Activated T-cell treated with anti-CD3 and anti-CD28 coated beads, Interleukin-2, amount 50 U/mL, for 4 hours (primary cell): Measurements from ENCODE around the gene MPEG1. TPM values are rescaled to one million over a fixed set of nuclear protein-coding genes. Genes with fewer than 3 reads are reported as not detected.
A peak's percentile ranks its signal among the peaks of the same experiment; 100 is the strongest.

Experiments
- ATAC-seq, 2 donors: fragments of 200-7000 bp; cut with Tn5 transposase; one replicate each; pipeline ENCODE4 v1.10.0; 2021
- DNase-seq: peaks from one replicate; pipeline ENCODE4 v3.0.0-alpha.2; 2020
- H3K27me3 Mint-ChIP-seq: one replicate; pipeline ENCODE4 v1.8.0; 2021; ENCODE audit warnings: low read depth, mixed read lengths
- H3K36me3 Mint-ChIP-seq: one replicate; pipeline ENCODE4 v1.8.0; 2022; ENCODE audit warnings: mixed read lengths; ENCODE audit not compliant: insufficient read depth
- H3K4me1 Mint-ChIP-seq: one replicate; pipeline ENCODE4 v1.8.0; 2021; ENCODE audit warnings: low read depth, mixed read lengths
- H3K4me3 Mint-ChIP-seq: one replicate; pipeline ENCODE4 v1.8.0; 2021; ENCODE audit warnings: mild to moderate bottlenecking, moderate library complexity, mixed read lengths
- H3K9me3 Mint-ChIP-seq: one replicate; pipeline ENCODE4 v1.8.0; 2021; ENCODE audit warnings: mixed read lengths
- total RNA-seq, 3 donors: library from RNA; stranded (reverse); gene quantifications; one replicate each; pipeline ENCODE4 v1.2.1, GENCODE V29; 2021

The MPEG1 gene
- total RNA-seq, 3 donors from 2014 or later, result 0.18 to 0.52 (median 0.18) TPM

- no peak overlapping the region for H3K4me3 Mint-ChIP-seq
- no peaks in the 10 kb centered on the region for H3K36me3 Mint-ChIP-seq
- peaks cover 38% of the 10 kb centered on the region for H3K4me1 Mint-ChIP-seq
- peaks cover 7% of the 10 kb centered on the region for H3K27me3 Mint-ChIP-seq
- H3K9me3 Mint-ChIP-seq, result no peaks in the 10 kb centered on the region
- no peak for DNase-seq
- no peak for ATAC-seq
These were observed 6.1 kb downstream of the MPEG1 start for GRCh38 chr11:59206635-59207034.

GRCh38 chr11:59205648-59206047, 7.1 kb downstream of the MPEG1 start:
- H3K9me3 Mint-ChIP-seq, result no peaks in the 10 kb centered on the region
- H3K4me3 Mint-ChIP-seq, result no peak overlapping the region
- DNase-seq (no peak), ATAC-seq (no peak)
- H3K4me1 Mint-ChIP-seq, result peaks cover 41% of the 10 kb centered on the region
- H3K27me3 Mint-ChIP-seq, result peaks cover 3% of the 10 kb centered on the region
- H3K36me3 Mint-ChIP-seq, result no peaks in the 10 kb centered on the region

GRCh38 chr11:59204746-59205145, 8.0 kb downstream of the MPEG1 start:
- peaks cover 3% of the 10 kb centered on the region for H3K27me3 Mint-ChIP-seq
- H3K4me3 Mint-ChIP-seq, result no peak overlapping the region
- DNase-seq (no peak), ATAC-seq (no peak)
- H3K4me1 Mint-ChIP-seq, result peaks cover 49% of the 10 kb centered on the region
- no peaks in the 10 kb centered on the region for H3K9me3 Mint-ChIP-seq
- no peaks in the 10 kb centered on the region for H3K36me3 Mint-ChIP-seq

GRCh38 chr11:59201353-59201752, 11.4 kb downstream of the MPEG1 start:
- Mint-ChIP-seq H3K4me1 (peaks cover 24% of the 10 kb centered on the region), H3K4me3 (no peak overlapping the region), H3K27me3 (no peaks in the 10 kb centered on the region), H3K9me3 (no peaks in the 10 kb centered on the region), H3K36me3 (no peaks in the 10 kb centered on the region)
- ATAC-seq (no peak), DNase-seq (no peak)

GRCh38 chr11:59200423-59200746, 12.3 kb downstream of the MPEG1 start:
- Mint-ChIP-seq H3K9me3 (no peaks in the 10 kb centered on the region), H3K27me3 (no peaks in the 10 kb centered on the region), H3K36me3 (peaks cover 2% of the 10 kb centered on the region), H3K4me3 (no peak overlapping the region), H3K4me1 (peaks cover 24% of the 10 kb centered on the region)
- ATAC-seq (peak in 1 of 2 donors; percentile 64), DNase-seq (no peak)

- Mint-ChIP-seq H3K36me3 (peaks cover 3% of the 10 kb centered on the region), H3K4me1 (peaks cover 23% of the 10 kb centered on the region), H3K27me3 (no peaks in the 10 kb centered on the region), H3K4me3 (no peak overlapping the region), H3K9me3 (no peaks in the 10 kb centered on the region)
- no peak for DNase-seq
- ATAC-seq, result peak; percentile 92 to 95
These were observed 12.9 kb downstream of the MPEG1 start for GRCh38 chr11:59199546-59200422.

GRCh38 chr11:59198726-59199125, 14.0 kb downstream of the MPEG1 start:
- Mint-ChIP-seq H3K27me3 (no peaks in the 10 kb centered on the region), H3K4me3 (no peak overlapping the region), H3K36me3 (peaks cover 3% of the 10 kb centered on the region), H3K4me1 (peaks cover 21% of the 10 kb centered on the region), H3K9me3 (no peaks in the 10 kb centered on the region)
- DNase-seq, result no peak
- ATAC-seq, result no peak

GRCh38 chr11:59197991-59198390, 14.7 kb downstream of the MPEG1 start:
- no peaks in the 10 kb centered on the region for H3K27me3 Mint-ChIP-seq
- ATAC-seq, result no peak
- H3K4me1 Mint-ChIP-seq, result peaks cover 21% of the 10 kb centered on the region
- no peak for DNase-seq
- no peaks in the 10 kb centered on the region for H3K9me3 Mint-ChIP-seq
- H3K36me3 Mint-ChIP-seq, result peaks cover 3% of the 10 kb centered on the region
- H3K4me3 Mint-ChIP-seq, result no peak overlapping the region

- DNase-seq, result no peak
- Mint-ChIP-seq H3K4me1 (peaks cover 20% of the 10 kb centered on the region), H3K27me3 (no peaks in the 10 kb centered on the region), H3K36me3 (peaks cover 3% of the 10 kb centered on the region), H3K4me3 (no peak overlapping the region), H3K9me3 (no peaks in the 10 kb centered on the region)
- ATAC-seq, result no peak
These were observed 15.9 kb downstream of the MPEG1 start for GRCh38 chr11:59196777-59197176.

- no peak for ATAC-seq
These were observed 17.1 kb downstream of the MPEG1 start for GRCh38 chr11:59195586-59195985.

GRCh38 chr11:59193587-59194130, 19.1 kb downstream of the MPEG1 start:
- H3K4me1 Mint-ChIP-seq, result peaks cover 4% of the 10 kb centered on the region
- DNase-seq (no peak), ATAC-seq (no peak)
- H3K9me3 Mint-ChIP-seq, result no peaks in the 10 kb centered on the region
- no peaks in the 10 kb centered on the region for H3K27me3 Mint-ChIP-seq
- H3K36me3 Mint-ChIP-seq, result peaks cover 9% of the 10 kb centered on the region
- H3K4me3 Mint-ChIP-seq, result no peak overlapping the region

More at GRCh38 chr11:59195586-59195985, 17.1 kb downstream of the MPEG1 start:
- Mint-ChIP-seq H3K9me3 (no peaks in the 10 kb centered on the region), H3K4me3 (no peak overlapping the region), H3K4me1 (peaks cover 18% of the 10 kb centered on the region), H3K36me3 (peaks cover 8% of the 10 kb centered on the region), H3K27me3 (no peaks in the 10 kb centered on the region)
- no peak for DNase-seq

GRCh38 chr11:59192446-59193020, 20.2 kb downstream of the MPEG1 start:
- ATAC-seq (no peak), DNase-seq (no peak)
- Mint-ChIP-seq H3K36me3 (peaks cover 10% of the 10 kb centered on the region), H3K4me1 (peaks cover 4% of the 10 kb centered on the region), H3K27me3 (no peaks in the 10 kb centered on the region), H3K9me3 (no peaks in the 10 kb centered on the region), H3K4me3 (no peak overlapping the region)

GRCh38 chr11:59191890-59192289, 20.8 kb downstream of the MPEG1 start:
- DNase-seq (no peak), ATAC-seq (no peak)
- peaks cover 3% of the 10 kb centered on the region for H3K27me3 Mint-ChIP-seq
- H3K4me1 Mint-ChIP-seq, result peaks cover 4% of the 10 kb centered on the region
- H3K4me3 Mint-ChIP-seq, result no peak overlapping the region
- H3K36me3 Mint-ChIP-seq, result peaks cover 10% of the 10 kb centered on the region
- no peaks in the 10 kb centered on the region for H3K9me3 Mint-ChIP-seq

GRCh38 chr11:59191095-59191494, 21.6 kb downstream of the MPEG1 start:
- Mint-ChIP-seq H3K36me3 (peaks cover 10% of the 10 kb centered on the region), H3K9me3 (no peaks in the 10 kb centered on the region), H3K27me3 (peaks cover 3% of the 10 kb centered on the region), H3K4me1 (peaks cover 4% of the 10 kb centered on the region), H3K4me3 (no peak overlapping the region)
- DNase-seq (no peak), ATAC-seq (no peak)

GRCh38 chr11:59189986-59190385, 22.7 kb downstream of the MPEG1 start:
- H3K27me3 Mint-ChIP-seq, result peaks cover 3% of the 10 kb centered on the region
- H3K4me1 Mint-ChIP-seq, result peaks cover 1% of the 10 kb centered on the region
- H3K4me3 Mint-ChIP-seq, result no peak overlapping the region
- ATAC-seq (no peak), DNase-seq (no peak)
- H3K36me3 Mint-ChIP-seq, result peaks cover 7% of the 10 kb centered on the region
- H3K9me3 Mint-ChIP-seq, result no peaks in the 10 kb centered on the region
